Epithelial cell of esophagus (primary cell): Measurements from ENCODE around the gene RBM44.
A peak's percentile ranks its signal among the peaks of the same experiment; 100 is the strongest.
"Not testable (repeated sequence)": the region's sequence is repeated elsewhere in the genome, so short reads cannot be mapped to it uniquely, and the experiment has no call there.

ENCODE experiments used
- DNase-seq: peaks from one replicate; pipeline ENCODE4 v3.0.0; 2010; ENCODE audit warnings: low read depth
- H3K4me3 ChIP-seq: 2 replicates; pipeline ENCODE4 v1.5.1; 2011; ENCODE audit warnings: mild to moderate bottlenecking, low read length, control low read depth
- TF ChIP-seq, protein P1 (sequence below): IDR thresholded peaks from 2 replicates; pipeline ENCODE4 v1.5.1; 2011; ENCODE audit warnings: low read depth, mild to moderate bottlenecking, low read length, control low read depth, inconsistent platforms; ENCODE audit not compliant: insufficient read depth; ENCODE audit errors: missing control alignments

Gene RBM44

GRCh38 chr2:237765875-237766274 lies 32.7 kb upstream of the RBM44 start:
- no peak overlapping the region for H3K4me3 ChIP-seq
- DNase-seq = no peak
- TF ChIP-seq, protein P1, sequence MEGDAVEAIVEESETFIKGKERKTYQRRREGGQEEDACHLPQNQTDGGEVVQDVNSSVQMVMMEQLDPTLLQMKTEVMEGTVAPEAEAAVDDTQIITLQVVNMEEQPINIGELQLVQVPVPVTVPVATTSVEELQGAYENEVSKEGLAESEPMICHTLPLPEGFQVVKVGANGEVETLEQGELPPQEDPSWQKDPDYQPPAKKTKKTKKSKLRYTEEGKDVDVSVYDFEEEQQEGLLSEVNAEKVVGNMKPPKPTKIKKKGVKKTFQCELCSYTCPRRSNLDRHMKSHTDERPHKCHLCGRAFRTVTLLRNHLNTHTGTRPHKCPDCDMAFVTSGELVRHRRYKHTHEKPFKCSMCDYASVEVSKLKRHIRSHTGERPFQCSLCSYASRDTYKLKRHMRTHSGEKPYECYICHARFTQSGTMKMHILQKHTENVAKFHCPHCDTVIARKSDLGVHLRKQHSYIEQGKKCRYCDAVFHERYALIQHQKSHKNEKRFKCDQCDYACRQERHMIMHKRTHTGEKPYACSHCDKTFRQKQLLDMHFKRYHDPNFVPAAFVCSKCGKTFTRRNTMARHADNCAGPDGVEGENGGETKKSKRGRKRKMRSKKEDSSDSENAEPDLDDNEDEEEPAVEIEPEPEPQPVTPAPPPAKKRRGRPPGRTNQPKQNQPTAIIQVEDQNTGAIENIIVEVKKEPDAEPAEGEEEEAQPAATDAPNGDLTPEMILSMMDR = no peak

DNA sequence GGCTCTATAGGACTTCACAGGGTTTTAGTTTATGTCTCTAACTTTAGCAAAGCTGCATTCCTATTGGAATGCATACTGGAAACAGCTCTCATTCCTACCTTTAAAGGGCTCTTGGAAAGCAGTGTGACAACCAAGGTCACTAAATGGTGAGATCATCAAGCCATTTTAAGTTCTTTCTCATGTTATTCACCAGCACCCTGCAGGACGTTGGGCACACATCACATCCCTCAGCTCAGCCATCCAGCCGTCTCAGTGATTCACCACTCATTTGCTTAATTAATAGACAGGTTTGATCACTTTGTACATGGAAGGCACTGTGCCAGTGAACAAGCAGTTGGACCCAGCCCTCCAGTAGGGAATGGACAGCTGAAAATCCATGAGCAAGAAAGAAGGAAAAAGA lies 32.2 kb upstream of the RBM44 start:
- TF ChIP-seq, protein P1 = no peak
- peak; percentile 39 for DNase-seq

DNA sequence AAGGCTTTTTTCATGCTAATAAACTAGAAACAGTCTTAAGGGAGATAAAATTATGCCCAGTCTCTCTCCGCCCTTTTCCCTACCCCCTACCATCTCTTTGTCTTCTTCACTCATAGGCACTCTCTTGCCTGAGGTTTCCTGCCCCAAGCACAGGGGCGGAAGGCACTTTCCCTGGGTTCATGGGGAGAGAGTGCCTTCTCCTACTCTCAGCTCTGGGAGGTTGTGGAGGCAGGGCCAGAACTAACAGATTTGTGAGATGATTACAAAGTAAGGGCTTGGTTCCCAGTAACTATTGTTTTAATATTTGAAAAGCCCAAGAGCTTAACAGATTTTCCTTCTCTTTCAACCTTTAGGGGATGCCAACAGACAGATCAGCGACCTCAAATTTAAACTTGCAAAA lies 26.1 kb upstream of the RBM44 start:
- DNase-seq = no peak
- TF ChIP-seq, protein P1 = no peak

More for the DNA sequence above, 32.2 kb upstream of the RBM44 start:
- no peak overlapping the region for H3K4me3 ChIP-seq

DNA sequence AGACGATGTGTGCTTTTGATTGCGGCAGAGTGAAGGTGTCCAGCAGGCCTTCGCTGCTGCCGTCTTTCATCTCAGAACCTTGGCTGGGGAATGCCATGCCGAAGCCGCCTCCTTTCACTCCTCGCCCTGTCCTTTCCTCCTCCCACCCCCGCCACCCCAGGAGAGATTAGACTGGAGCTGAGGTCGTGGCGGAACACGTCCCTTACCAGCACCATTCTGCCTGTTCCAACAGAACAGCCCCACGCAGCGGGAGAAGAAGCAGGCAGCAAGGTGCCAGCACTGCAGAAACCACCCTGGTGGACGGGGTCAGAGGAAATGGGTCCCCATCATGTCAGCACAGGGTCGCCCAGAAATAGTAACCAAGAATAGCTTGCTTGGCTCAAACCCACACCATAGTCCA lies 24.8 kb upstream of the RBM44 start:
- no peak overlapping the region for H3K4me3 ChIP-seq
- TF ChIP-seq, protein P1 = no peak
- no peak for DNase-seq

More for the DNA sequence above, 26.1 kb upstream of the RBM44 start:
- no peak overlapping the region for H3K4me3 ChIP-seq

DNA sequence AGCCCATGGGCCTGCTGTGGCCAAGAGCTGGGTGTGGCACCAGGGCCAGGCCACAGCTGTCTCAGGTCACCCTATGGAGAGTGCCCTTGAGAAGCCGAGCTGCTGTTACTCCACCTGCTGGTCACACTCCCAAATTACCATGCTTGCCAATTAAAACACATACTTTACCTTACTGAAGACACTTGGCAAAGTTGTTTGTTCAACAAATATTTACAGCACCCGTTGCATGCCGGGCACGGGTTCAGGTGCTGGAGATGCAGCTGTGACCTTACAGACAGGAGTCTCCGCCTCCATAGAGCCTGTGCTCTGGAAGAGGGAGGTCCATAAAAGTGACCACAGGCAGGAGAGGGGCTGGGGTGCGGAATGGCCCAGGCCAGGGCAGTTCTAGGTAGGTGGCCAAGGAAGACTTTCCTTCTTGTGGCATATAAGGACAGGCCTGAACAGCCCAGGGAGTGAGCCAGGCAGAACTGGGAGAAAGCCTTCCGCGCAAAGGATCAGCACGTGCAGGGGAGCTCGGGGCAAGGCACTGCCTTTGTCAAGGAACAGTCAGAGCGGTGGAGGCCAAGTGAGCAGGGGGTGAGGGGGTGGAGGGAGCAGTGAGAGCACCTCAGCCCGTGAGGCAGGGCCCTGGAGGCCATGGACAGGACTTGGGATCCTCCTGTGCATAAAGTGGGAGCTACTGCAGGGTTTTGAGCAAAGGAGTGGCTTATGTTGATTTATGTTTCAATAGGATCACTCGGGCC lies 23.6 kb upstream of the RBM44 start:
- peak; percentile 58 for DNase-seq
- TF ChIP-seq, protein P1 = peak; percentile 76
- H3K4me3 ChIP-seq = no peak overlapping the region

GRCh38 chr2:237779521-237779920 lies 19.1 kb upstream of the RBM44 start:
- TF ChIP-seq, protein P1 = no peak
- DNase-seq = no peak
- H3K4me3 ChIP-seq = no peak overlapping the region

GRCh38 chr2:237782181-237782580 lies 16.4 kb upstream of the RBM44 start:
- TF ChIP-seq, protein P1 = no peak
- no peak overlapping the region for H3K4me3 ChIP-seq
- DNase-seq = no peak

DNA sequence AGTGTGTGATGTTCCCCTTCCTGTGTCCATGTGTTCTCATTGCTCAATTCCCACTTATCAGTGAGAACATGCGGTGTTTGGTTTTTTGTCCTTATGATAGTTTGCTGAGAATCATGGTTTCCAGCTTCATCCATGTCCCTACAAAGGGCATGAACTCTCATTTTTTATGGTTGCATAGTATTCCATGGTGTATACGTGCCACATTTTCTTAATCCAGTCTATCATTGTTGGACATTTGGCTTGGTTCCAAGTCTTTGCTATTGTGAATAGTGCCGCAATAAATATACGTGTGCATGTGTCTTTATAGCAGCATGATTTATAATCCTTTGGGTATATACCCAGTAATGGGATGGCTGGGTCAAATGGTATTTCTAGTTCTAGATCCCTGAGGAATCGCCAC lies 14.9 kb upstream of the RBM44 start:
- DNase-seq, H3K4me3 ChIP-seq: not testable (repeated sequence)
